PC-9 (cell line): Measurements from ENCODE around the gene GMDS. TPM values are rescaled to one million over a fixed set of nuclear protein-coding genes. Genes with fewer than 3 reads are reported as not detected.

ENCODE experiments used
- BruUV-seq: library from RNA; stranded (reverse); fragments of 400-500 nt; replicated peaks from 2 replicates; lab custom pipeline; 2021; lab: Mats Ljungman, UMichigan
- CTCF ChIA-PET: fragments of 300-600 bp; sonication (Branson Sonifier 250); formaldehyde crosslinking; loops from one replicate; lab custom pipeline; 2022; ENCODE audit warnings: antibody characterized with exemption; lab: Charles Lee
- POLR2A ChIA-PET: fragments of 300-600 bp; sonication (Branson Sonifier 250); formaldehyde crosslinking; loops from one replicate; lab custom pipeline; 2022; ENCODE audit warnings: antibody characterized with exemption; ENCODE audit not compliant: unreplicated experiment; lab: Charles Lee
- DNase-seq, 2 experiments: peaks; one replicate each; pipeline versions ENCODE4 v3.0.0 to v3.0.0-alpha.2; 2015 to 2022; ENCODE audit warnings: mixed read lengths in 1 of 2
- H2AFZ ChIP-seq: fragments of 200-600 bp; sonication (generic); 2 replicates; pipeline ENCODE4 v1.8.1; 2017; ENCODE audit warnings: antibody characterized with exemption
- H3F3A ChIP-seq: fragments of 200-600 bp; sonication (generic); 2 replicates; pipeline ENCODE4 v1.8.1; 2017; ENCODE audit warnings: antibody characterized with exemption, mild to moderate bottlenecking, low read depth; ENCODE audit not compliant: insufficient read depth
- H3K27ac ChIP-seq: fragments of 200-600 bp; sonication (generic); 2 replicates; pipeline ENCODE4 v1.6.1; 2016; ENCODE audit warnings: mixed run types
- H3K27me3 ChIP-seq: fragments of 200-600 bp; sonication (generic); 2 replicates; pipeline ENCODE4 v1.6.1; 2016; ENCODE audit warnings: low read depth, mixed run types; ENCODE audit not compliant: insufficient read depth
- H3K36me3 ChIP-seq: fragments of 200-600 bp; sonication (generic); 2 replicates; pipeline ENCODE4 v1.6.1; 2016; ENCODE audit warnings: low read depth, mixed run types
- H3K4me1 ChIP-seq: fragments of 200-600 bp; sonication (generic); replicated peaks from 2 replicates; pipeline ENCODE4 v1.6.1; 2016; ENCODE audit warnings: mixed run types; ENCODE audit not compliant: insufficient read depth
- H3K4me2 ChIP-seq: fragments of 200-600 bp; sonication (generic); 2 replicates; pipeline ENCODE4 v1.6.1; 2017; ENCODE audit warnings: mixed run types
- H3K4me3 ChIP-seq: fragments of 200-600 bp; sonication (generic); 2 replicates; pipeline ENCODE4 v1.6.1; 2016; ENCODE audit warnings: mixed run types
- H3K79me2 ChIP-seq: fragments of 200-600 bp; sonication (generic); 2 replicates; pipeline ENCODE4 v1.6.1; 2017; ENCODE audit warnings: low read depth, mixed run types
- H3K9me2 ChIP-seq: fragments of 200-600 bp; sonication (generic); 2 replicates; pipeline ENCODE4 v1.8.1; 2017; ENCODE audit warnings: mild to moderate bottlenecking; ENCODE audit not compliant: insufficient read depth
- H3K9me3 ChIP-seq: fragments of 200-600 bp; sonication (generic); 2 replicates; pipeline ENCODE4 v1.8.1; 2016; ENCODE audit warnings: low read depth; ENCODE audit not compliant: insufficient read depth
- H4K20me1 ChIP-seq: fragments of 200-600 bp; sonication (generic); 2 replicates; pipeline ENCODE4 v1.8.1; 2017; ENCODE audit not compliant: insufficient read depth
- EZH2 ChIP-seq: fragments of 200-600 bp; sonication (generic); IDR thresholded peaks from 2 replicates; pipeline ENCODE4 v1.8.0; 2017; ENCODE audit warnings: antibody characterized with exemption, low read depth
- intact Hi-C: fragments of 100-400 bp; cut with micrococcal nuclease; formaldehyde crosslinking; loops from one replicate; pipeline ENCODE4 v1.10.0; 2022; ENCODE audit not compliant: unreplicated experiment
- total RNA-seq: library from RNA; stranded (reverse); gene quantifications from 2 replicates; pipeline ENCODE4 v1.2.3, GENCODE V29; 2021
- TF ChIP-seq, protein P1 (sequence below): fragments of 200-600 bp; sonication (generic); conservative IDR thresholded peaks from 2 replicates; pipeline ENCODE4 v1.6.1; 2017; ENCODE audit warnings: mixed run types, antibody characterized with exemption, mild to moderate bottlenecking, moderate library complexity

Gene GMDS
- total RNA-seq, 1 experiment from 2014 or later = 30.1 TPM

DNA sequence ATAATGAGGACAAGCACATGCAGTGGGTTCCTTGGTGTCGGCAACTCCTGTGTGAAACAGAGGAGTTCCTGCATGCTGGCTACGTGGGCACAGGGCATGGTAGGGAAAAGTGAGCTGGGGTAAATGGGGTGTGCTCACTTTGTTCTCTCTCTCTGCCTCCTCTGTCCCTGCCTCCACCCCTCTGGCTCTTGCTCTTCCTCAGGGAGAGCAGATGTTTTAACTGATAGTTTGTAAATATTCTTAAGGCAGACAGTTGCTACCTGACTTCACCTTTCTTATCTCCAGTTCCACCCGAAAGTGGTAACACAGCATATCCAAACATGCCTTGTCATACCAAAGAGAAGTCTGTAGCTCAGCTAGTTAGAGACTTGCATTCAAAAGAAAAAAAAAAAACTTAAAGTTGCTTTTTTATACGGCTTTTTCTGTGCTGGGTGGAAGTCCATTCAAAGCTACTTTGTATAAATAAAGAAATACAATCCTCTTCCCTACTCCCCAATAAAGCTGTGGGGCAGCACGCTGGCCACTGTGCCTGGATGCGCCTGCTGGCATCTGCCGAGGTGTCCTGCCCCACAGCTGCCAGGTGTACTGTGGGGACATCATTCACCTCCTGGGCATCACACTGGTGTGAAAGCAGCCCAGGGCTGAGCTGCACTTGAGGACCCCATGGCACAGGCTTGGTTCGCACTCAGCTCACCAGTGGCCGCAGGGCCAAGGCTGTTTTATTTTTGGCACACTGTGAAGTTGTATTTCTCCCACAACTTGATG, 542.1 kb downstream of the GMDS start:
- no peak overlapping the region for H3K4me3 ChIP-seq
- H4K20me1 ChIP-seq = no peaks in the 10 kb centered on the region
- intact Hi-C loops = no loop called here
- no peaks in the 10 kb centered on the region for H3K9me2 ChIP-seq
- no TSS peak for BruUV-seq
- H3F3A ChIP-seq = no peaks in the 10 kb centered on the region
- H3K27ac ChIP-seq = no peak overlapping the region
- no peaks in the 10 kb centered on the region for H3K36me3 ChIP-seq
- DNase-seq = no peak
- CTCF ChIA-PET = interaction anchor here (0.7 kb wide), 1 partner anchor 65 kb away, joined by 6 read pairs; no protein-coding TSS in a partner anchor
- H3K27me3 ChIP-seq = no peaks in the 10 kb centered on the region
- H3K4me1 ChIP-seq = no peaks in the 10 kb centered on the region
- H3K79me2 ChIP-seq = no peaks in the 10 kb centered on the region
- POLR2A ChIA-PET = no interaction called here
- H3K9me3 ChIP-seq = no peaks in the 10 kb centered on the region
- H3K4me2 ChIP-seq = no peak overlapping the region
- H2AFZ ChIP-seq = no peak overlapping the region
- TF ChIP-seq, protein P1, sequence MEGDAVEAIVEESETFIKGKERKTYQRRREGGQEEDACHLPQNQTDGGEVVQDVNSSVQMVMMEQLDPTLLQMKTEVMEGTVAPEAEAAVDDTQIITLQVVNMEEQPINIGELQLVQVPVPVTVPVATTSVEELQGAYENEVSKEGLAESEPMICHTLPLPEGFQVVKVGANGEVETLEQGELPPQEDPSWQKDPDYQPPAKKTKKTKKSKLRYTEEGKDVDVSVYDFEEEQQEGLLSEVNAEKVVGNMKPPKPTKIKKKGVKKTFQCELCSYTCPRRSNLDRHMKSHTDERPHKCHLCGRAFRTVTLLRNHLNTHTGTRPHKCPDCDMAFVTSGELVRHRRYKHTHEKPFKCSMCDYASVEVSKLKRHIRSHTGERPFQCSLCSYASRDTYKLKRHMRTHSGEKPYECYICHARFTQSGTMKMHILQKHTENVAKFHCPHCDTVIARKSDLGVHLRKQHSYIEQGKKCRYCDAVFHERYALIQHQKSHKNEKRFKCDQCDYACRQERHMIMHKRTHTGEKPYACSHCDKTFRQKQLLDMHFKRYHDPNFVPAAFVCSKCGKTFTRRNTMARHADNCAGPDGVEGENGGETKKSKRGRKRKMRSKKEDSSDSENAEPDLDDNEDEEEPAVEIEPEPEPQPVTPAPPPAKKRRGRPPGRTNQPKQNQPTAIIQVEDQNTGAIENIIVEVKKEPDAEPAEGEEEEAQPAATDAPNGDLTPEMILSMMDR = no peak
- TF ChIP-seq EZH2 = no peak

DNA sequence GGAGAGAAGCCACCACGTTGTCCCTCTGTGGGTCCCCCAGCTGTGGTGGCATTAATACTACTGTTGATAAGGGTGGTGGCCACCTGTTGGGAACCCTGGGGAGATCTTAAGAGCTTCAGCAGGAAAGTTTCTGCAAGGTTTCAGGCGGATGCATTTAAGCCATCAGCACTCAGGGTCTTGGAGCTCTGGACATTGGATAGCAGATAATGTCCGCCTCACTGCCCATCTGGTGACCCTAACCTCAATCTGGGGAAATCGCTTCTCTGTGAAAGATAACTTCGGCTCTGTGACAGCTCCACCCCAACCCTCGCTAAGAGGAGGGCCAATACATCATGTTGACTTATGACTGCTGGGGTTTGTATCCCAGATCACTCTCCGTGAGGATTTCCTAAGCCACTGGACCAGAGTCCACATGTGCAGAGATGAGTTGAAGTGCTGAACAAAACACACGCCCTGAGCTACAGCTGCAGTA, 542.8 kb downstream of the GMDS start:
- no peaks in the 10 kb centered on the region for H4K20me1 ChIP-seq
- H3K4me3 ChIP-seq = no peak overlapping the region
- H3K79me2 ChIP-seq = no peaks in the 10 kb centered on the region
- no peak overlapping the region for H3K27ac ChIP-seq
- no TSS peak for BruUV-seq
- no peak overlapping the region for H3K4me2 ChIP-seq
- H3K27me3 ChIP-seq = no peaks in the 10 kb centered on the region
- H3K4me1 ChIP-seq = no peaks in the 10 kb centered on the region
- no peaks in the 10 kb centered on the region for H3F3A ChIP-seq
- H2AFZ ChIP-seq = no peak overlapping the region
- intact Hi-C loops = no loop called here
- POLR2A ChIA-PET = no interaction called here
- CTCF ChIA-PET = no interaction called here
- no peaks in the 10 kb centered on the region for H3K9me2 ChIP-seq
- no peaks in the 10 kb centered on the region for H3K36me3 ChIP-seq
- H3K9me3 ChIP-seq = no peaks in the 10 kb centered on the region
- DNase-seq = no peak
- TF ChIP-seq, protein P1 = no peak
- TF ChIP-seq EZH2 = no peak

DNA sequence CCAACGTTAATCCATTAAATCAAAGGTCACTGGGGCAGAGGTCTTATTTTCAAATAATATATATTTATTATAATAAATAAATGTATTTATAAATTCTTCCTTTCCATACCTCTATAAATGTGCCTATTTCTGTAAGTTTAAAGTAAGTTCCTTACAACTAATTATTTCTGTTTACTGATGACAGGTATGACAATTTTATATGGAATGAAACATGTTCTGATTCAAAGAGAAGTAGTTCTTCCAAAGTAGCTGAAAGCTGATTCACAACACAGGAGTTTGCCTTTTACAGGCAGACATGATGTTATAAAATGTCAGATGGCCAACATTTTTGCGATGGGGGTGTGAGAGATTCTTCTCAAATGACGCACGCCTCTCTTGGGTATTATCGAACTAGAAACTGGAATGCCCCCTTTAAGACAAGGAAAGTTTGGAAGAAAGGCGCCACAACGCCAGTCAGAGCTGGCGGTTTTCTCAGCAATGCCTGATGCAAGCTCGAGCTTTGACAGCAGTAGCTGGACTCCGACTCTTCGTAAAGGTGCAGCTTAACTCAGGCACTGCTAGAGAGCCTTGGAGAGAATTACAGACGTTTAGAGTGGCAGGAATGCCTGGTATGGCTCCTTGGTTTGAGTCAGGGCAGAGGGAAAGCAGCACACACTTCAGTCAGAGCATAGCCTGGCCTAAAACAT, 543.6 kb downstream of the GMDS start:
- no TSS peak for BruUV-seq
- Histone ChIP-seq H3K79me2 (no peaks in the 10 kb centered on the region), H3K4me2 (no peak overlapping the region), H3K9me2 (no peaks in the 10 kb centered on the region), H3K9me3 (no peaks in the 10 kb centered on the region), H3K27ac (no peak overlapping the region), H3K27me3 (no peaks in the 10 kb centered on the region), H2AFZ (no peak overlapping the region), H3K4me3 (no peak overlapping the region), H3K36me3 (no peaks in the 10 kb centered on the region), H3K4me1 (no peaks in the 10 kb centered on the region), H3F3A (no peaks in the 10 kb centered on the region), H4K20me1 (no peaks in the 10 kb centered on the region)
- ChIA-PET CTCF (no interaction called here), POLR2A (no interaction called here)
- intact Hi-C loops = no loop called here
- TF ChIP-seq EZH2 = no peak
- TF ChIP-seq, protein P1 = no peak
- DNase-seq = no peak
